Measurements from ENCODE around the gene UBTF.

DNA sequence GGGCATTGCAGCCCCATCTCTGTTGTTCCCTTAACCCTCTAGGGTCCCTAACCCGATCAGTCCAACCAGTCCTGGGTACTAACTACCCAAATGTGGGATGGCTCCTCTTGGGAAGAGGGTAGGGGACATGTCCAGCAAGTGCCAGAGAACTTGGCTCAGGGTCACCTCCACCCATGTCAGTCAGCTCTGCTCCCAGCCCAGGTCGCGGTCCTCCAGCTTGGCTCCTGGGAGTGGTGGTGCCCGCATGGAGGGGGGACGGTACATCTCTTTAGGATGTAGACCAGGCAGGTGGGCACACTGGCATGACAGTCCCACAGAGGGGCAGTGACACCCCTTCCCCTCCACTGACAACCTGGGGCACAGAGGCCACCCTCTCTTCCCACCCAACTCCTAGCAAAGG, 26.7 kb downstream of the UBTF start:
- TF ChIP-seq POLR2A (IDR thresholded peaks at IDR 0.05; ENCODE audit: low read depth, low read length) (no peak), CTCF (IDR thresholded peaks at IDR 0.05; ENCODE audit: extremely low read depth in 1 of 2, insufficient read depth in 1 of 2, low read depth in 1 of 2, low read length in 2 of 2) (no peak), POLR2AphosphoS5 (IDR thresholded peaks at IDR 0.05; ENCODE audit: insufficient read depth, low read depth, low read length) (no peak), EZH2 (IDR thresholded peaks at IDR 0.05; ENCODE audit: borderline replicate concordance, low read depth, low read length, severe bottlenecking) (no peak), GATA2 (IDR thresholded peaks at IDR 0.05; ENCODE audit: insufficient read depth, insufficient read length, low read depth, low read length) (no peak), MAX (IDR thresholded peaks at IDR 0.05; ENCODE audit: insufficient read depth, insufficient read length) (no peak), JUN (IDR thresholded peaks at IDR 0.05; ENCODE audit: borderline replicate concordance, insufficient read depth, insufficient read length, low read depth) (no peak), MYC (IDR thresholded peaks at IDR 0.05; ENCODE audit: low read depth, low read length) (no peak), FOS (IDR thresholded peaks at IDR 0.05; ENCODE audit: borderline replicate concordance, insufficient read depth, low read length) (no peak)
